BLaER1 treated with 17β-estradiol and CSF1 and Interleukin-3, amounts not matched to agents 10 nM and 100 nM (cell line): ENCODE data around the gene NFAM1.
A peak's percentile ranks its signal among the peaks of the same experiment; 100 is the strongest.

Experiments used
- H3K27ac ChIP-seq, 11 experiments: shearing (Covaris generic); formaldehyde crosslinking; 2 replicates each; pipeline ENCODE4 v1.8.1; 2022
- H3K27me3 ChIP-seq, 11 experiments: shearing (Covaris generic); formaldehyde crosslinking; 2 replicates each; pipeline ENCODE4 v1.8.1; 2022
- H3K36me3 ChIP-seq, 11 experiments: shearing (Covaris generic); formaldehyde crosslinking; 2 replicates each; pipeline ENCODE4 v1.8.1; 2022
- H3K4me1 ChIP-seq, 10 experiments: shearing (Covaris generic); formaldehyde crosslinking; 2 replicates each; pipeline ENCODE4 v1.8.1; 2022
- H3K4me2 ChIP-seq, 11 experiments: shearing (Covaris generic); formaldehyde crosslinking; 2 replicates each; pipeline ENCODE4 v1.8.1; 2022
- H3K4me3 ChIP-seq, 10 experiments: shearing (Covaris generic); formaldehyde crosslinking; 2 replicates each; pipeline ENCODE4 v1.8.1; 2022
- H3K9ac ChIP-seq, 11 experiments: shearing (Covaris generic); formaldehyde crosslinking; 2 replicates each; pipeline ENCODE4 v1.8.1; 2022
- H3K9me3 ChIP-seq, 11 experiments: shearing (Covaris generic); formaldehyde crosslinking; replicated peaks in 1 of 11; 2 replicates each; pipeline ENCODE4 v1.8.1; 2022
- H4K20me1 ChIP-seq, 11 experiments: shearing (Covaris generic); formaldehyde crosslinking; 2 replicates each; pipeline ENCODE4 v1.8.1; 2022
- Cebpa-rat ChIP-seq, 11 experiments: shearing (Covaris generic); IDR thresholded peaks; 2 replicates each; pipeline ENCODE4 v1.8.1; 2022

Gene NFAM1

GRCh38 chr22:42428025-42428424 lies 4.2 kb downstream of the NFAM1 start:
- no peak for TF ChIP-seq Cebpa-rat (IDR thresholded peaks at IDR 0.05)
- Histone ChIP-seq H3K27ac (no peak overlapping the region), H3K9ac (peak overlapping the region in 3 of 11 experiments; percentile 5 to 37 (median 11); a peak in 1 of 22 replicates), H3K4me2 (peak overlapping the region in 8 of 11 experiments; percentile 38 to 75 (median 57); a peak in 10 of 22 replicates), H3K9me3 (no peaks in the 10 kb centered on the region), H3K27me3 (peaks cover 0 to 5% (median 0%) of the 10 kb centered on the region in 11 experiments; a peak in 1 of 22 replicates), H3K4me1 (peaks cover 66 to 88% (median 77%) of the 10 kb centered on the region in 10 experiments), H3K4me3 (no peak overlapping the region), H4K20me1 (peaks cover 0 to 17% (median 3%) of the 10 kb centered on the region in 11 experiments; a peak in 8 of 22 replicates), H3K36me3 (no peaks in the 10 kb centered on the region; a peak in 1 of 22 replicates)

DNA sequence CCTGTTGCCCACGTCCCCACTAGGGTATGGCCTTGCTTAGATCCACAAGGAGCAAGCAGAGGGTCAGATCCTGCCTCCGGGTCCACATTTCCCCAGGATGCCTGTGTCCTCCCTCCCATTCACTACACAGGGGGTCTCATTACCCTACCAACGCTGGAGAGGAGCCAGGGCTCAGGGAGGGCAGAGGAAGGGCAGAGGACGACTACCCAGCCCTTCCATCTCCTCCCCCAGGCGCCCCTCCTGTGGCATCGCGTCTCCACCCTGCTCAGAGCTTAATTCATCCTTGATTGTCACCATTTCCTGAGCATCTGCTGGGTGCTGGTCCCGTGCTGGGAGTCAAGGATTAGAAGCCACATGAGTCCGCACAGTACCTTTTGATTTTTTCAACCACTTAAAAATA lies 5.0 kb downstream of the NFAM1 start:
- Histone ChIP-seq H3K36me3 (no peaks in the 10 kb centered on the region; a peak in 1 of 22 replicates), H3K4me3 (no peak overlapping the region), H3K9ac (peak overlapping the region in 6 of 11 experiments; percentile 5 to 50 (median 30); a peak in 2 of 22 replicates), H3K27me3 (peaks cover 0 to 5% (median 0%) of the 10 kb centered on the region in 11 experiments; a peak in 1 of 22 replicates), H4K20me1 (peaks cover 0 to 17% (median 0%) of the 10 kb centered on the region in 11 experiments; a peak in 6 of 22 replicates), H3K4me2 (peak overlapping the region; percentile 38 to 82 (median 65)), H3K9me3 (no peaks in the 10 kb centered on the region), H3K27ac (peak overlapping the region in 2 of 11 experiments; percentile 18 to 20; a peak in 2 of 22 replicates), H3K4me1 (peaks cover 63 to 88% (median 75%) of the 10 kb centered on the region in 10 experiments)
- no peak for TF ChIP-seq Cebpa-rat (IDR thresholded peaks at IDR 0.05)

DNA sequence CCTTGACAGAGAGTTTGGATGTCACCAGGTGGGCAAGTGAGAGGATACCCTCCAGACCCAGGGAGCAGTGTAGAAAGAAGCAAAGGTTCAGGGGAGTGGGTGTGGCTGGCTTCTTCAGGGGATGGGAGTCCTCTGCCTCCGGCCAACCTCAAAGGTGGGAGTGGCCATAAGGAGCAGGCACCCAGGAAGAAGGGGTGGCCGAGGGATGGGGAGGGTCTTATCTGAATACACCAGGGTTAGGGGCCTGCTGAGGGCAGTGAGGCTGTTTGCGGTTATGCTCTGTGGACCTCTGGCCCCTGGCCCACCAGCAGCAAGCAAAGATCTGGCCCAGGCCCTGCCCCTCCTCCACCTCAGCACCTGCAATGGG lies 6.2 kb downstream of the NFAM1 start:
- Histone ChIP-seq H3K4me3 (no peak overlapping the region), H3K27me3 (peaks cover 0 to 5% (median 0%) of the 10 kb centered on the region in 11 experiments; a peak in 1 of 22 replicates), H4K20me1 (peaks cover 0 to 17% (median 0%) of the 10 kb centered on the region in 11 experiments; a peak in 6 of 22 replicates), H3K36me3 (no peaks in the 10 kb centered on the region; a peak in 1 of 22 replicates), H3K4me2 (peak overlapping the region; percentile 37 to 82 (median 65); a peak in 17 of 22 replicates), H3K27ac (no peak overlapping the region), H3K4me1 (peaks cover 63 to 88% (median 75%) of the 10 kb centered on the region in 10 experiments), H3K9ac (no peak overlapping the region), H3K9me3 (no peaks in the 10 kb centered on the region)
- no peak for TF ChIP-seq Cebpa-rat (IDR thresholded peaks at IDR 0.05)

DNA sequence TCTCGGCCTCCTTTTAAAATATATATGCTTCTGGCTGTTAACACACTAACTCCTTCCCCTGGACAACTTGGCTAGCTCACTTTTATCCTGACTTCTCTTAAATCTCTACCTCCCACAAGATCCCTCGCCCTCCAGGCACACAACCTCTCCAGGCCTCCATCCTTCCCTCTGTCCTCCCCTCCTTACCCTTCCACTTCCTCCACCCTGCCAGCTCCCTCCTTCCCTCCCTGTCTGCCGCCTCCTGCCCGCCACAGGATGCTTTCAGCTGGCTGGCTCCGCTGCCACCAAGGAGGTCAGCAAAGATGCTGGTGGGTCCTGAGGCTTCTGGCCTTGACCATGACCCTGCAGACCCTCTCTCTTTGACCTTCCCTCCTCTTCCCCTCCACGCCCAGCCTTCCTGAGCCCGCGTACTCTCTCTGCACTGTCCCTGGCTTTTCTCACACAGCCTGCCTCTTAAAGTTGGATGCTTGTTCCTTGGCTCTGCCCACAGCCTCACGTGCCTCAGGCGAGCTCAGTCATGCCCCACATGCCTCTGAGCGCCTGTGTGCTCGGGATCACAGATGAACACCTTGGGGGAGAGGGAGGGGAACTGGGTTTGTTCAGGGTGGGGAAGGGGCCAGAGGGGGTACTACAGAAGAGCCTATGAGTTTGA lies 6.7 kb downstream of the NFAM1 start:
- H3K4me3 ChIP-seq, result no peak overlapping the region
- peaks cover 0 to 5% (median 0%) of the 10 kb centered on the region in 11 experiments; a peak in 1 of 22 replicates for H3K27me3 ChIP-seq
- H4K20me1 ChIP-seq, result peaks cover 0 to 17% (median 0%) of the 10 kb centered on the region in 11 experiments; a peak in 6 of 22 replicates
- H3K36me3 ChIP-seq, result no peaks in the 10 kb centered on the region; a peak in 1 of 22 replicates
- H3K27ac ChIP-seq, result no peak overlapping the region
- TF ChIP-seq Cebpa-rat (IDR thresholded peaks at IDR 0.05), result no peak
- H3K9ac ChIP-seq, result no peak overlapping the region
- no peaks in the 10 kb centered on the region for H3K9me3 ChIP-seq
- peaks cover 63 to 88% (median 75%) of the 10 kb centered on the region in 10 experiments for H3K4me1 ChIP-seq
- H3K4me2 ChIP-seq, result peak overlapping the region; percentile 30 to 75 (median 49); a peak in 20 of 22 replicates

DNA sequence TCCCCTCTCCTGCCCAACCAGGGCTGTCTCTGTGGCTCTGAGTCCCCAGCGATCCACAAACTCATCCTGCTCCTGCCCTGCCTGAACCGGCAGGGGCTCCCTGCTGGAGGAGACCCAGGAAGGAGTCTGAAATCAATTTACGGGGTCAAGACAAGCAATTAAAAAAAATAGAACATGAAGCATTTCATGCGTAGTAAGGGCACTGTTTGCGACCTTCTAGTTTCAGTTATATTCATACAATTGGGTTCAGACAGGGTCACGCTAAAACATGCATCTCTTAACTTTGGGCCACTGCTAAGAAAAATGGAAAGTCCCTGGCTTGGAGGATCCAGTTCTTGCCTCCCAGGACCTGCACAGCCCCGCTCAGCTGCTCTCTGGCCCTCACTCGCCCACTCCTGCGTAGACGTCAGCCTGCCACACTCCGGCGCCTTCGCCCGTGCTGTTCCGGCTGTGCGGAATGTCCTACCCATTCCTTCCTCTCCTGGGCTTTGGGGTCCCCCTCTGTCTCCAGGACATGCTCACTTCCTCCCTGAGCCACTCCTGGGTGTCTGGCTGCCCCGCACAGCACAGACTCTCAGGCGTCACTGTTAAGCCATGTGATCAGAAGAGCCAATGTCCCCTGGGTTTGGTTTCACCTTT lies 12.8 kb downstream of the NFAM1 start:
- peaks cover 85 to 96% (median 89%) of the 10 kb centered on the region in 10 experiments for H3K4me1 ChIP-seq
- H3K36me3 ChIP-seq, result no peaks in the 10 kb centered on the region
- peak overlapping the region; percentile 85 to 98 (median 95) for H3K4me2 ChIP-seq
- peak overlapping the region; percentile 62 to 81 (median 65); a peak in 21 of 22 replicates for H3K9ac ChIP-seq
- peak overlapping the region; percentile 74 to 91 (median 81) for H3K27ac ChIP-seq
- peak overlapping the region in 9 of 10 experiments; percentile 7 to 60 (median 39); a peak in 14 of 20 replicates for H3K4me3 ChIP-seq
- no peaks in the 10 kb centered on the region for H3K9me3 ChIP-seq
- H4K20me1 ChIP-seq, result no peaks in the 10 kb centered on the region; a peak in 1 of 22 replicates
- H3K27me3 ChIP-seq, result no peaks in the 10 kb centered on the region; a peak in 1 of 22 replicates
- TF ChIP-seq Cebpa-rat (IDR thresholded peaks at IDR 0.05), result no peak

DNA sequence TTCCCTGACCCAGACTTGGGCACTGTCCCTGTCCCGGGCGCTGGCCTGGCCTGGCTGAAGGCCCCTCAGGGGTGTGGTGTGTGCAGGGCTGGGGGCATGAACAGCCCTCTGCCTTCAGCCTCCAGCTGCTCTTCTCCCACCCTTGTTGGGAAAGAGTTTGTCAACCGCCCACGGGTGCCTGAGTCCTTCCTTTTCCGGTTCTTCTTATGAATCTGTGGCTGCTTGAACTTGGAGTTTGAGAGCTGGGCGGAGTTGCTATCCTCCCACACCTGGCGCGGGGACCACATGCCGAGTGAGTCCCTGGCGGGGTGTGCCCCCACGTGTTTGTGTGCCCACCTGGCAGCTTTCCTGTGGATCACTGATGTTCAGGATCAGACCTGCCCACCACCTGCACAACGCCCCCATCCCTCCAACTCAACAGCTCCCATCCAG lies 13.4 kb downstream of the NFAM1 start:
- H3K9me3 ChIP-seq, result no peaks in the 10 kb centered on the region
- TF ChIP-seq Cebpa-rat (IDR thresholded peaks at IDR 0.05), result peak in 4 of 11 experiments; percentile 36 to 77 (median 62); a peak in 5 of 22 replicates
- H3K27ac ChIP-seq, result peak overlapping the region; percentile 74 to 91 (median 81)
- H3K4me3 ChIP-seq, result peak overlapping the region in 9 of 10 experiments; percentile 7 to 60 (median 39); a peak in 14 of 20 replicates
- no peaks in the 10 kb centered on the region for H4K20me1 ChIP-seq
- peaks cover 81 to 94% (median 88%) of the 10 kb centered on the region in 10 experiments for H3K4me1 ChIP-seq
- H3K27me3 ChIP-seq, result no peaks in the 10 kb centered on the region; a peak in 1 of 22 replicates
- H3K9ac ChIP-seq, result peak overlapping the region; percentile 62 to 81 (median 65); a peak in 21 of 22 replicates
- no peaks in the 10 kb centered on the region for H3K36me3 ChIP-seq
- peak overlapping the region; percentile 85 to 98 (median 95) for H3K4me2 ChIP-seq

- Histone ChIP-seq H4K20me1 (no peaks in the 10 kb centered on the region), H3K4me2 (peak overlapping the region; percentile 85 to 98 (median 95)), H3K36me3 (no peaks in the 10 kb centered on the region), H3K27me3 (no peaks in the 10 kb centered on the region; a peak in 1 of 22 replicates), H3K9ac (peak overlapping the region; percentile 54 to 81 (median 65); a peak in 19 of 22 replicates), H3K4me3 (no peak overlapping the region), H3K9me3 (no peaks in the 10 kb centered on the region), H3K27ac (peak overlapping the region; percentile 74 to 91 (median 81); a peak in 21 of 22 replicates), H3K4me1 (peaks cover 86 to 100% (median 92%) of the 10 kb centered on the region in 10 experiments)
- no peak for TF ChIP-seq Cebpa-rat (IDR thresholded peaks at IDR 0.05)
Measured at GRCh38 chr22:42417645-42418305, 14.4 kb downstream of the NFAM1 start.

GRCh38 chr22:42416671-42417230 lies 15.5 kb downstream of the NFAM1 start:
- Histone ChIP-seq H4K20me1 (no peaks in the 10 kb centered on the region), H3K9ac (peak overlapping the region in 8 of 11 experiments; percentile 62 to 81 (median 74); a peak in 12 of 22 replicates), H3K4me1 (peaks cover 80 to 95% (median 86%) of the 10 kb centered on the region in 10 experiments), H3K9me3 (no peaks in the 10 kb centered on the region), H3K36me3 (peaks cover 0 to under 1% (median 0%) of the 10 kb centered on the region in 11 experiments; a peak in 1 of 22 replicates), H3K4me3 (no peak overlapping the region), H3K27me3 (no peaks in the 10 kb centered on the region; a peak in 1 of 22 replicates), H3K27ac (peak overlapping the region in 9 of 11 experiments; percentile 75 to 91 (median 84); a peak in 17 of 22 replicates), H3K4me2 (peak overlapping the region; percentile 85 to 98 (median 95))
- TF ChIP-seq Cebpa-rat (IDR thresholded peaks at IDR 0.05), result no peak
